GM12878 (cell line): ENCODE measurements around the gene IPCEF1. TPM values are rescaled to one million over a fixed set of nuclear protein-coding genes. Genes with fewer than 3 reads are reported as not detected.

Experiments used
- BACH1 ChIP-seq: fragments of 450-650 bp; IDR thresholded peaks from 2 replicates; pipeline ENCODE4 v1.6.1; 2017; ENCODE audit warnings: mild to moderate bottlenecking, borderline replicate concordance
- BCLAF1 ChIP-seq: fragments of 450-650 bp; IDR thresholded peaks from 2 replicates; pipeline ENCODE4 v1.6.1; 2017; ENCODE audit warnings: antibody characterized with exemption, mild to moderate bottlenecking, moderate library complexity
- BHLHE40 ChIP-seq, 2 experiments: fragments of 450-650 bp in 1 of 2; IDR thresholded peaks; 2 replicates each; pipeline ENCODE4 v1.6.1; 2011 to 2017; ENCODE audit warnings: low read depth in 2 of 2, borderline replicate concordance in 1 of 2, improper control_type of control experiment in 1 of 2, low read length in 1 of 2, mild to moderate bottlenecking in 1 of 2
- DPF2 ChIP-seq: fragments of 450-650 bp; IDR thresholded peaks from 2 replicates; pipeline ENCODE4 v1.6.1; 2017; ENCODE audit warnings: mild to moderate bottlenecking
- HSF1 ChIP-seq: fragments of 150-350 bp; IDR thresholded peaks from 2 replicates; pipeline ENCODE4 v1.6.1; 2014; ENCODE audit warnings: mild to moderate bottlenecking, low read depth, low read length
- IRF5 ChIP-seq: fragments of 450-650 bp; IDR thresholded peaks from 2 replicates; pipeline ENCODE4 v1.6.1; 2017; ENCODE audit warnings: borderline replicate concordance
- JUNB ChIP-seq: IDR thresholded peaks from 2 replicates; pipeline ENCODE4 v1.6.1; 2016; ENCODE audit warnings: antibody characterized with exemption, mild to moderate bottlenecking
- KDM1A ChIP-seq: fragments of 200-600 bp; sonication (generic); IDR thresholded peaks from 2 replicates; pipeline ENCODE4 v1.6.1; 2016; ENCODE audit warnings: borderline replicate concordance
- NR2C2 ChIP-seq: IDR thresholded peaks from 2 replicates; pipeline ENCODE4 v1.6.1; 2011; ENCODE audit warnings: borderline replicate concordance, low read depth; ENCODE audit not compliant: control insufficient read depth, insufficient read length
- NRF1 ChIP-seq: conservative IDR thresholded peaks from 2 replicates; pipeline ENCODE4 v1.6.1; 2011; ENCODE audit warnings: mild to moderate bottlenecking, low read depth, low read length, improper control_type of control experiment
- POLR2AphosphoS2 ChIP-seq: IDR thresholded peaks from 2 replicates; pipeline ENCODE4 v1.6.1; 2011; ENCODE audit warnings: low read depth, mild to moderate bottlenecking, low read length, improper control_type of control experiment, moderate library complexity
- PRDM15 ChIP-seq: fragments of 450-650 bp; formaldehyde crosslinking; IDR thresholded peaks from 2 replicates; pipeline ENCODE4 v1.4.0; 2020; ENCODE audit warnings: mild to moderate bottlenecking, moderate library complexity
- SUZ12 ChIP-seq: fragments of 200-600 bp; sonication (generic); IDR thresholded peaks from one replicate; pipeline ENCODE4 v1.6.1; 2018; ENCODE audit warnings: antibody characterized with exemption, mild to moderate bottlenecking; ENCODE audit not compliant: unreplicated experiment
- TARDBP ChIP-seq: IDR thresholded peaks from 2 replicates; pipeline ENCODE4 v1.6.1; 2016; ENCODE audit warnings: borderline replicate concordance
- USF1 ChIP-seq: IDR thresholded peaks from 2 replicates; pipeline ENCODE4 v1.6.1; 2011; ENCODE audit warnings: borderline replicate concordance, low read depth, mild to moderate bottlenecking, moderate library complexity, mixed read lengths, low read length; ENCODE audit not compliant: insufficient read depth; ENCODE audit errors: extremely low read length
- ZZZ3 ChIP-seq: IDR thresholded peaks from 2 replicates; pipeline ENCODE4 v1.6.1; 2011; ENCODE audit warnings: low read depth; ENCODE audit not compliant: control insufficient read depth, insufficient read length
- polyA plus RNA-seq, 11 experiments: library from polyadenylated mRNA; depleted of rRNA in 4 of 11; unstranded in 6 of 11; stranded (reverse) in 5 of 11; fragments of >200 nt; fragmentation: Nextera tagmentation in 4 of 11; fragmentation: Illumina TruSeq in 1 of 11; extraction: Ambion mirVana in 4 of 11; extraction: Trizol in 1 of 11; gene quantifications; 1 replicate in 1 of 11; 2 replicates in 10 of 11; pipeline versions ENCODE4 v1.2.1 to v1.2.3, GENCODE V29; 2011 to 2016; ENCODE audit warnings: inconsistent platforms in 2 of 11, missing spikeins in 2 of 11, low read depth in 1 of 11
- total RNA-seq, 4 experiments: library from RNA; depleted of rRNA in 3 of 4; stranded (reverse); fragments of >200 nt in 3 of 4; fragmentation: Illumina TruSeq in 1 of 4; extraction: Trizol in 1 of 4; gene quantifications; 2 replicates each; pipeline versions ENCODE4 v1.2.1 to v1.2.3, GENCODE V29; 2013 to 2021

Gene IPCEF1
- total and polyA plus RNA-seq, 10 of the 15 experiments (the other 5 are each of a cell fraction or from before 2014, with no cell fraction given), result 1.3 to 137 (median 4.2) TPM

GRCh38 chr6:154301839-154302752, 54.5 kb downstream of the IPCEF1 start (continued):
- TF ChIP-seq BACH1 (peak; percentile 93; the same call in 1 of the 2 replicates), BHLHE40 (IDR thresholded peaks at IDR 0.05; ENCODE audit: borderline replicate concordance in 1 of 2, low read depth in 2 of 2, low read length in 1 of 2) (peak; percentile 83 to 86; a peak in 3 of 4 replicates), DPF2 (peak; percentile 97), NR2C2 (no peak), TARDBP (no peak), POLR2AphosphoS2 (no peak), SUZ12 (no peak), IRF5 (no peak), JUNB (peak; percentile 51), PRDM15 (CRISPR knock-in tag) (no peak), HSF1 (no peak), USF1 (no peak), NRF1 (no peak), ZZZ3 (no peak), KDM1A (no peak), BCLAF1 (no peak)
